K562 (cell line): ENCODE measurements around the gene ZNF646. TPM values are rescaled to one million over a fixed set of nuclear protein-coding genes. Genes with fewer than 3 reads are reported as not detected.

Experiments used
- CREM ChIP-seq: IDR thresholded peaks from 2 replicates; pipeline ENCODE4 v1.6.1; 2014; ENCODE audit warnings: antibody characterized with exemption, low read depth
- ERF ChIP-seq: fragments of 450-650 bp; formaldehyde crosslinking; IDR thresholded peaks from 2 replicates; pipeline ENCODE4 v1.4.0; 2020; ENCODE audit warnings: mild to moderate bottlenecking, mixed read lengths
- FOXK1 ChIP-seq: sonication (generic); formaldehyde crosslinking; IDR thresholded peaks from 2 replicates; pipeline ENCODE4 v1.8.0; 2022; ENCODE audit warnings: missing genetic modification reagents, mild to moderate bottlenecking, borderline replicate concordance
- GABPB1 ChIP-seq: sonication (generic); formaldehyde crosslinking; IDR thresholded peaks from 2 replicates; pipeline ENCODE4 v1.8.0; 2022; ENCODE audit warnings: mild to moderate bottlenecking, missing genetic modification reagents
- HNRNPK ChIP-seq: fragments of 200-400 bp; formaldehyde crosslinking; IDR thresholded peaks from one replicate; pipeline ENCODE4 v1.6.1; 2018; ENCODE audit warnings: mild to moderate bottlenecking, low read depth, low read length; ENCODE audit not compliant: poor library complexity, severe bottlenecking
- MEF2D ChIP-seq: conservative IDR thresholded peaks from 2 replicates; pipeline ENCODE4 v1.6.1; 2016; ENCODE audit warnings: low read depth, missing genetic modification characterization, missing compliant biosample characterization
- MTA2 ChIP-seq: fragments of 450-650 bp; IDR thresholded peaks from 2 replicates; pipeline ENCODE4 v1.6.1; 2016; ENCODE audit warnings: low read depth
- MYNN ChIP-seq, 2 experiments: sonication (generic); formaldehyde crosslinking in 1 of 2; IDR thresholded peaks; 2 replicates each; pipeline versions ENCODE4 v1.5.0 to v1.6.1; 2016 to 2020; ENCODE audit warnings: antibody characterized with exemption in 1 of 2, missing genetic modification reagents in 1 of 2
- PRPF4 ChIP-seq: fragments of 200-400 bp; formaldehyde crosslinking; IDR thresholded peaks from one replicate; pipeline ENCODE4 v1.6.1; 2017; ENCODE audit warnings: low read length, low read depth, mild to moderate bottlenecking; ENCODE audit not compliant: insufficient read depth, poor library complexity, severe bottlenecking
- RFX1 ChIP-seq: fragments of 450-650 bp; IDR thresholded peaks from 2 replicates; pipeline ENCODE4 v1.6.1; 2016; ENCODE audit warnings: mild to moderate bottlenecking, moderate library complexity
- SLC30A9 ChIP-seq: fragments of 250-450 bp; sonication (Bioruptor Pico); IDR thresholded peaks from 2 replicates; pipeline ENCODE4 v1.8.0; 2022; ENCODE audit warnings: mild to moderate bottlenecking, moderate library complexity
- SP1 ChIP-seq: sonication (generic); formaldehyde crosslinking; IDR thresholded peaks from 2 replicates; pipeline ENCODE4 v1.8.1; 2022; ENCODE audit warnings: mild to moderate bottlenecking, missing genetic modification reagents
- TAF1 ChIP-seq: IDR thresholded peaks from 2 replicates; pipeline ENCODE4 v1.6.1; 2011; ENCODE audit warnings: mild to moderate bottlenecking, low read length, moderate library complexity; ENCODE audit not compliant: insufficient read depth, control insufficient read depth, severe bottlenecking; ENCODE audit errors: extremely low read depth
- TAF7 ChIP-seq: fragments of 450-650 bp; IDR thresholded peaks from 2 replicates; pipeline ENCODE4 v1.6.1; 2016; ENCODE audit warnings: missing genetic modification characterization, missing compliant biosample characterization
- TAF9B ChIP-seq: fragments of 450-650 bp; IDR thresholded peaks from 2 replicates; pipeline ENCODE4 v1.6.1; 2018; ENCODE audit warnings: mild to moderate bottlenecking; ENCODE audit not compliant: partially characterized antibody
- TSC22D4 ChIP-seq: fragments of 450-650 bp; IDR thresholded peaks from 2 replicates; pipeline ENCODE4 v1.6.1; 2016; ENCODE audit warnings: missing genetic modification characterization, missing biosample characterization, control low read depth
- U2AF1 ChIP-seq: fragments of 200-400 bp; formaldehyde crosslinking; optimal IDR thresholded peaks from 2 replicates; pipeline ENCODE3; 2017; ENCODE audit warnings: mild to moderate bottlenecking, low read depth, low read length, moderate library complexity
- ZNF224 ChIP-seq: sonication (generic); formaldehyde crosslinking; IDR thresholded peaks from 2 replicates; pipeline ENCODE4 v1.8.0; 2022; ENCODE audit warnings: mild to moderate bottlenecking, missing genetic modification reagents
- ZNF347 ChIP-seq: fragments of 450-650 bp; formaldehyde crosslinking; IDR thresholded peaks from 2 replicates; pipeline ENCODE4 v1.4.0; 2020; ENCODE audit warnings: low read depth, mild to moderate bottlenecking, moderate library complexity
- ZNF766 ChIP-seq: fragments of 200-800 bp; sonication (Bioruptor generic); conservative IDR thresholded peaks from 2 replicates; pipeline ENCODE4 v1.6.1; 2016; ENCODE audit warnings: missing genetic modification characterization, missing compliant biosample characterization
- polyA plus RNA-seq, 8 experiments: library from polyadenylated mRNA; depleted of rRNA in 4 of 8; stranded (reverse) in 5 of 8; unstranded in 3 of 8; fragments of >200 nt; fragmentation: Nextera tagmentation in 2 of 8; fragmentation: Illumina TruSeq in 1 of 8; extraction: Ambion mirVana in 2 of 8; extraction: Trizol in 1 of 8; gene quantifications; 2 replicates each; pipeline versions ENCODE4 v1.2.1 to v1.2.3, GENCODE V29; 2011 to 2014; ENCODE audit warnings: inconsistent platforms in 1 of 8, missing spikeins in 1 of 8
- total RNA-seq, 7 experiments: library from RNA; depleted of rRNA in 6 of 7; stranded (reverse); fragments of >200 nt in 6 of 7; fragmentation: Illumina TruSeq in 2 of 7; extraction: Trizol in 2 of 7; gene quantifications; 2 replicates each; pipeline versions ENCODE4 v1.2.1 to v1.2.3, GENCODE V29; 2011 to 2021; ENCODE audit warnings: low replicate concordance in 1 of 7
- TF ChIP-seq, protein P1 (sequence below): fragments of 450-650 bp; IDR thresholded peaks from 2 replicates; pipeline ENCODE4 v1.7.1; 2018; ENCODE audit warnings: mild to moderate bottlenecking, low read depth; ENCODE audit not compliant: partially characterized antibody
- TF ChIP-seq, protein P2 (sequence below): fragments of 250-450 bp; sonication (Bioruptor Pico); IDR thresholded peaks from 2 replicates; pipeline ENCODE4 v1.8.0; 2021; ENCODE audit warnings: moderate library complexity, mild to moderate bottlenecking, inconsistent platforms
- TF ChIP-seq, protein P3 (sequence below), 2 experiments: fragments of 450-650 bp; IDR thresholded peaks; 2 replicates each; pipeline ENCODE4 v1.6.1; 2016

The ZNF646 gene
- total and polyA plus RNA-seq, 9 of the 15 experiments (the other 6 are each of a cell fraction or from before 2014, with no cell fraction given): 0.08 to 20.6 (median 8.0) TPM

DNA sequence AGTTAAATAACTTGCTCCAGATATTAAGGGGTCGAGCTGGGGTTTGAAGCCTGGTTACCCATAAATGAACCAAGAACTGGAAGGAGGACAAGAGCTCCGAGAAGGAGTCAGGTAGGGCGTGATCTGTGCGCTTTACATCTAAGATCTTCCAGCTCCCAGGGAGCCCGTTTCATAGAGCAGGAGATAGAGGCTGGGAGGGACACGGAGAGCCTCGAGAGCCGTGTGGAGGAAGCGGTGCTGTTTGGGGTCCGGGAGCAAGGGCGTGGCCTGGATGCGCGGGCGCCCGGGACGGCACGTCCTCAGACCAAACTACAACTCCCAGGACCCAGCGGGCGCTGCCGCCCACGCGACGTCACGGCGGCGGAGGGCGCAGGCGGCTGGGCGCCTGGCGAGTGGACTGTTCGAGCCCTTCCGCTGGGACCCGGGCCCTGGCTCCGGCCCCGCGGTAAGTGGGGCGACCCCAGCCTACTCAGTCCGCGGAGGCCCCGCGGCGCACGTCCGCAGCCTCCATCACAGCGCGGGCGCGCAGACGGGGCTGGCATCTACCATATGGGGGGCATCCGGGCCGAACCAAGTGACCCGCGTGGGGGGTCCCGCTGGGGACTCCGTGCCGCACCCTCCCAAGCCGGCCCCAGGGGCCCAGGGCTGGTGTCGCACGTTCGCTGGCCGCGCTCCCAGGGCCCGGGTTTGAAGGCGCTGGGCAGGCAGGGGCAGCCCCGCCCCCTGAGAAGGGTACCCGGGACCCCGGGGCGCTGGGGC is 34.0 kb downstream of the ZNF646 start, which contains the start of gene BCKDK (continued):
- TF ChIP-seq HNRNPK (no peak), RFX1 (no peak), SP1 (CRISPR knock-in tag) (peak; percentile 86), ERF (no peak), TSC22D4 (tag) (no peak), TAF1 (peak; percentile 33), PRPF4 (no peak), GABPB1 (CRISPR knock-in tag) (peak; percentile 62; the same call in 1 of the 2 replicates), MEF2D (no peak), ZNF347 (CRISPR knock-in tag) (no peak), U2AF1 (no peak), FOXK1 (no peak), ZNF224 (CRISPR knock-in tag) (no peak), CREM (peak; percentile 95), MTA2 (no peak), SLC30A9 (CRISPR knock-in tag) (no peak), MYNN (IDR thresholded peaks at IDR 0.05) (no peak), MYNN (CRISPR knock-in tag; IDR thresholded peaks at IDR 0.05) (no peak), TAF9B (no peak), ZNF766 (no peak), TAF7 (tag) (no peak)
- TF ChIP-seq, protein P1, sequence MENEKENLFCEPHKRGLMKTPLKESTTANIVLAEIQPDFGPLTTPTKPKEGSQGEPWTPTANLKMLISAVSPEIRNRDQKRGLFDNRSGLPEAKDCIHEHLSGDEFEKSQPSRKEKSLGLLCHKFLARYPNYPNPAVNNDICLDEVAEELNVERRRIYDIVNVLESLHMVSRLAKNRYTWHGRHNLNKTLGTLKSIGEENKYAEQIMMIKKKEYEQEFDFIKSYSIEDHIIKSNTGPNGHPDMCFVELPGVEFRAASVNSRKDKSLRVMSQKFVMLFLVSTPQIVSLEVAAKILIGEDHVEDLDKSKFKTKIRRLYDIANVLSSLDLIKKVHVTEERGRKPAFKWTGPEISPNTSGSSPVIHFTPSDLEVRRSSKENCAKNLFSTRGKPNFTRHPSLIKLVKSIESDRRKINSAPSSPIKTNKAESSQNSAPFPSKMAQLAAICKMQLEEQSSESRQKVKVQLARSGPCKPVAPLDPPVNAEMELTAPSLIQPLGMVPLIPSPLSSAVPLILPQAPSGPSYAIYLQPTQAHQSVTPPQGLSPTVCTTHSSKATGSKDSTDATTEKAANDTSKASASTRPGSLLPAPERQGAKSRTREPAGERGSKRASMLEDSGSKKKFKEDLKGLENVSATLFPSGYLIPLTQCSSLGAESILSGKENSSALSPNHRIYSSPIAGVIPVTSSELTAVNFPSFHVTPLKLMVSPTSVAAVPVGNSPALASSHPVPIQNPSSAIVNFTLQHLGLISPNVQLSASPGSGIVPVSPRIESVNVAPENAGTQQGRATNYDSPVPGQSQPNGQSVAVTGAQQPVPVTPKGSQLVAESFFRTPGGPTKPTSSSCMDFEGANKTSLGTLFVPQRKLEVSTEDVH: no peak
- TF ChIP-seq, protein P2, sequence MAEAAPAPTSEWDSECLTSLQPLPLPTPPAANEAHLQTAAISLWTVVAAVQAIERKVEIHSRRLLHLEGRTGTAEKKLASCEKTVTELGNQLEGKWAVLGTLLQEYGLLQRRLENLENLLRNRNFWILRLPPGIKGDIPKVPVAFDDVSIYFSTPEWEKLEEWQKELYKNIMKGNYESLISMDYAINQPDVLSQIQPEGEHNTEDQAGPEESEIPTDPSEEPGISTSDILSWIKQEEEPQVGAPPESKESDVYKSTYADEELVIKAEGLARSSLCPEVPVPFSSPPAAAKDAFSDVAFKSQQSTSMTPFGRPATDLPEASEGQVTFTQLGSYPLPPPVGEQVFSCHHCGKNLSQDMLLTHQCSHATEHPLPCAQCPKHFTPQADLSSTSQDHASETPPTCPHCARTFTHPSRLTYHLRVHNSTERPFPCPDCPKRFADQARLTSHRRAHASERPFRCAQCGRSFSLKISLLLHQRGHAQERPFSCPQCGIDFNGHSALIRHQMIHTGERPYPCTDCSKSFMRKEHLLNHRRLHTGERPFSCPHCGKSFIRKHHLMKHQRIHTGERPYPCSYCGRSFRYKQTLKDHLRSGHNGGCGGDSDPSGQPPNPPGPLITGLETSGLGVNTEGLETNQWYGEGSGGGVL (CRISPR knock-in tag): no peak
- TF ChIP-seq, protein P3, sequence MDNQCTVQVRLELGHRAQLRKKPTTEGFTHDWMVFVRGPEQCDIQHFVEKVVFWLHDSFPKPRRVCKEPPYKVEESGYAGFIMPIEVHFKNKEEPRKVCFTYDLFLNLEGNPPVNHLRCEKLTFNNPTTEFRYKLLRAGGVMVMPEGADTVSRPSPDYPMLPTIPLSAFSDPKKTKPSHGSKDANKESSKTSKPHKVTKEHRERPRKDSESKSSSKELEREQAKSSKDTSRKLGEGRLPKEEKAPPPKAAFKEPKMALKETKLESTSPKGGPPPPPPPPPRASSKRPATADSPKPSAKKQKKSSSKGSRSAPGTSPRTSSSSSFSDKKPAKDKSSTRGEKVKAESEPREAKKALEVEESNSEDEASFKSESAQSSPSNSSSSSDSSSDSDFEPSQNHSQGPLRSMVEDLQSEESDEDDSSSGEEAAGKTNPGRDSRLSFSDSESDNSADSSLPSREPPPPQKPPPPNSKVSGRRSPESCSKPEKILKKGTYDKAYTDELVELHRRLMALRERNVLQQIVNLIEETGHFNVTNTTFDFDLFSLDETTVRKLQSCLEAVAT (IDR thresholded peaks at IDR 0.05): no peak
